ENCODE data around the gene INF2.
"Not testable (repeated sequence)": the region's sequence is repeated elsewhere in the genome, so short reads cannot be mapped to it uniquely, and the experiment has no call there.

INF2 gene

GRCh38 chr14:104657563-104658324, 31.7 kb upstream of the INF2 start:
- DNase-seq, result no peak

DNA sequence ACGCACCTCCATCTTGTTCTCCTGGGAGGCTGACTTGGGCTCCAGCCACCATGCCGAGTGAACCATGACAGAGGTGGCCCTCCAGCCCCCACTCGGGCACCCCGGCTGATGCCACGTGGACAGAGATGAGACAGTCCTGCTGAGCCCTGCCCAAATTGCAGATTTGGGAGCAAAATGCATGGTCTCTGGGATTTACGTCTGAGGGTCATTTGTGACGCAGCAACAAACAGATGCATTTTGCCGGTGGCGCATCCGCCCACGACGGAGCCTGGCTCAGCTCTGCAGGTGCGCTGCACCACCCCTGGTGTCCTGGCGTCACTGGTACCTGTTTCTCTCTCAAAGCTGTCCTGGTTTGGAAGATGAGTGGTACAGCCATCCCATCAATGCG, 31.1 kb upstream of the INF2 start:
- DNase-seq, result no peak

- DNase-seq, result no peak
Measured at GRCh38 chr14:104659146-104659545, 30.3 kb upstream of the INF2 start.

- DNase-seq, result no peak
Measured at GRCh38 chr14:104659764-104660523, 29.5 kb upstream of the INF2 start.

DNA sequence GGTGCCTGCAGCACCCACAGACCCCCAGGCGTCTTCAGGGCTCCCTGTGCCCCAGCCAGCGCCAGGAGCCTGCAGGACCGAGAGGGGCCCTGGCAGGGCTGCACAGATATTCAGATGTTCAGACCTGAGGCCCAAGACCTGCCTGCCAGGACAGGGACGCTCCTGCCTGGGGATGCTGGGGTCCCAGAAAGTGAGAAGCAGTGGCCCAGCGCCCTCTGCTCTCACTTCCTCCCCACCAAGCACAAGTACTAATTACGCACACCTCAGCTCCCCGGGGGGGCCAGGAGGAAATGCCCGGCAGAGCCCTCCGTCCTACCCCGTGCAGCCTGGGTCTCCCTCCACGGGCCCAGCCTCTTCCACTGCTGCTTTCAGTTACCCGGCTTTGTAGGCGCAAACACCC, 28.8 kb upstream of the INF2 start:
- no peak for DNase-seq

GRCh38 chr14:104661086-104661485, 28.3 kb upstream of the INF2 start:
- no peak for DNase-seq

- DNase-seq, result not testable (repeated sequence)
Measured at GRCh38 chr14:104661528-104662157, 27.8 kb upstream of the INF2 start.

DNA sequence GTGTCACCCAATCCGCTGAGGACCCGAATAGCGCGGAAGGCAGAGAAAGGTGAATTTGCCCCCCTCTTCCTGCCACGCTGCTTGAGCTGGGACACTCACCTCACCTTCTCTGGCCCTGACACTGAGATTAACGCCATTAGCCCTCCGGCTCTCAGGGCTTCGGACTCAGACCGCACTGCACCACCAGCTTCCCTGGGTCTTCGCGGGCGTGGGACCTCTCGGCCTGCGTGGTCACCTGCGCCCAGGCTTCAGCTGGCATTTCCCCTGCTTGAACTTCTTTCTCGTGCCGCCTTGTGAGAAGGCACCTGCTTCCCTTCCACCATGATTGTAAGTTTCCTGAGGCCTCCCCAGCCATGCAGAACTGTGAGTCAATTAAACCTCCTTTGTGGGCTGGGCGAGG, 26.9 kb upstream of the INF2 start:
- not testable (repeated sequence) for DNase-seq

DNA sequence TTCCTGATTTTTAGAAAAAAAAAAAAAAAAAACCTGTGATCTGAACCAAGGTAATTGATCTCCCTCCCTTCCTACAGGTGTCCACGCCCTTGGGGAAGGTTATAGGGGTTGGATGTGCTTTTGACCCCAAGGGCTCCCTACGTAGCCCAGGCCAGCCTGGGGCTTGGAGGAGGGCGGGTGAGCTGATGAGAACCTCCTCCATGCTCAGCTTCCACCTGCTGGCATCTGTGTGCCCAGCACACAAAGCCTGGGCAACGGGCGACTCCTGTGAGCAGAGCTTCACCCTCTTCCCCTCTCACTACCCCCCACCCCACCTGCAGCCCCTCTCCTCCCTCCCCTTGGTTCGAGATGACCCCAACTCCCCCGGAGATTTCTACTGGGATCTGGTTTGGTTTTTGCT, 25.3 kb upstream of the INF2 start:
- no peak for DNase-seq

GRCh38 chr14:104664588-104664987, 24.8 kb upstream of the INF2 start:
- no peak for DNase-seq

GRCh38 chr14:104665114-104665656, 24.2 kb upstream of the INF2 start:
- no peak for DNase-seq

- no peak for DNase-seq
Measured at GRCh38 chr14:104665657-104666522, 23.5 kb upstream of the INF2 start.

GRCh38 chr14:104666523-104666895, 22.9 kb upstream of the INF2 start:
- not testable (repeated sequence) for DNase-seq

- DNase-seq, result no peak
Measured at GRCh38 chr14:104666981-104667380, 22.4 kb upstream of the INF2 start.

DNA sequence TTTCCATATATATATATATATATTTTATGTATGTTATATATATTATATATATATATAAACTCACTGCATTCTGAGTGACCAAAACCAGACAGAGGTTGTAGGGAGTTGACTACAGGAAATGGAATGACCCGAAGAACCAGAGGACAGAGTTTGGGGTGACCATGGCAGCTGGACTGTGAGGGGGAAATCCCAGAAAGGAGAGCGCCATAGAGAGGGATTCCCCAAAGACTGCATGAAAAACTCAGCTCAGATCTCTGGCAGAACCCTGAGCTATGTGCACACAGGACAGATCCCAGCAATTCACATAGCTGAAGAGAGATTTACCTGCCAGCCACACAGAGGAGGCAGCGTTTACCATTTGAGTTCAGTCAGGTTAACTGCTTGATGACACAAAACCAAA, 19.7 kb upstream of the INF2 start:
- no peak for DNase-seq

- not testable (repeated sequence) for DNase-seq
Measured at GRCh38 chr14:104671330-104671977, 18.0 kb upstream of the INF2 start.

DNA sequence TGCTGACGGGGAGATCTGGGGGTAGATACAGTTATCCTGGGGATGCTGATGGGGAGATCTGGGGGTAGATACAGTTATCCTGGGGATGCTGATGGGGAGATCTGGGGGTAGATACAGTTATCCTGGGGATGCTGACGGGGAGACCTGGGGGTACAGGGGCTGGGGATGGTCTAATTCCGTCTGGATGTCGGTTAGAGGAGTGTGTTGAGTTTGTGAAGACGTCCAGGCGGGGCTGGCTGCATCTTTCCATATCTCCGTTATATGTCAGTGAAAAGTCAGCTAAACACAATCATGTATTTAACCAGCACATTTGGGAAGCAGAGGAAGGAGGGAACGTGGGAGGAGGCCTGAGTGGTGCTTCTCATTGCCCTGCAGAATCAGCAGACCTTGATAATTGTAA, 17.3 kb upstream of the INF2 start:
- DNase-seq, result not testable (repeated sequence)

DNA sequence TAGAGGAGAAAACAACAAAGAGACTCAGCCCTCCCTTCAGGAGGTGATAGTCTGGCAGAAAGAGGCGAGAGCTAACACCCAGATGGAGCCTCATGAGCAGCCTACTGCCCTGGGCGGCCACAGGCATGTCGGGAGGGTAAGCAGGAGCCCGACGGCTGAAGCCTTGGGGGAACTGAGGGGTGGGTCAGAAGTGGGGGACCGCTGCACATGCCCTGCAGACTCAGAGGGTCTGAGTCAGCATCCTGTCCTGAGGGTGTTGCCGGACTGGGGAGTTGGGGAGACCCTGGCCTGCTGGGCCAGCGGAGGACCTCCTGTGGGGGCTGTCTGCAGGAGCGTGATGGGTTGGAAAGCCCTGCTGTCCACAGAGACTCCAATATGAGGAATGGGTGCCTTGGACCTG, 15.9 kb upstream of the INF2 start:
- no peak for DNase-seq

DNA sequence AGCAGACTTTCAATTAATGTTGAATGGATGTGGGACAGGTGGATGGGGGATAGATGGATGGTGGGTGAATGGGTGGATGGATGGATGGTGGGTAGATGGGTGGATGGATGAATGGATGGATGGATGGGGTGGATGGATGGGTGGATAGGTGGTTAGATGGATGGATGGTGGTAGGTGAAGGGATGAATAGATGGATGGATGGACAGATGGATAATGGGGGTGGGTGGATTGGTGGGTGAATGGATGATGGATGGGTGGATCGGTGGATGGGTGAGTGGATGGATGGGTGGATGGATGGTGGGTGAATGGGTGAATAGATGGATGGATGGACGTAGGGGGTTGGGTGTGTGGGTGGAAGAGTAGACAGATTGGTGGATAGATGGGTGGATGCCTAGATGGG, 14.0 kb upstream of the INF2 start:
- DNase-seq, result no peak

DNA sequence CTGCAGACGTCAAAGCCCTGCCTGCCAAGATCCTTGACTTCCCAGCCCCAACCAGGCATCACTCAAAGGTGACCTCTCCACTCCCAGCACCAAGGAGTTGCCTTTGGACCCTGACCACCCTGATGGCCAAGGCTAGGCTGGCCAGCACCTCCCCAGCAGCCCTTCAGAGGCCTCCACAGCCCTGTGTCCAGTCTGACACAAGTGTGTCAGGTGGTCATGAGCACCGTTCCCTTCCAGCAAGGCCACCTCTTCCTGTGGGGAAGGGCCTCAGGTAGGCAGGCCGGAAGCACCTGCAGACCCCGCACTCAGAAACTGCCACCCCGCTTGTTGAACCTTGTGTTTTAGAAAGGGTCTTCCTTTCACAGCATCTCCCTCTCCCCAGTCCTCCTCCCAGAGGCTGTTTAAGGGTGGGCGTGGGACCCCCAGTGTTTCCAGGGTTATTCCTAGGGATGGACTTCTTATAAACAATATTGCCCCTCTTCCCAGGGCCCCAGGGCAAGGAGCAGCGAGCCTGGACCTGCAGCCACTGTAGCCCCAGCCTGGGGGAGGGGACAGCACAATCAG, 13.2 kb upstream of the INF2 start:
- DNase-seq, result no peak

- DNase-seq, result no peak
Measured at GRCh38 chr14:104676694-104677511, 12.5 kb upstream of the INF2 start.
